HG03066 (cell line): ENCODE data around the gene GARIN5B.
A peak's percentile ranks its signal among the peaks of the same experiment; 100 is the strongest.
"Not testable (repeated sequence)": the region's sequence is repeated elsewhere in the genome, so short reads cannot be mapped to it uniquely, and the experiment has no call there.

Experiments
- ATAC-seq: cut with Tn5 transposase; IDR thresholded peaks from one replicate; pipeline ENCODE4 v1.9.1; 2021; ENCODE audit warnings: low read depth; ENCODE audit not compliant: unreplicated experiment

The GARIN5B gene

DNA sequence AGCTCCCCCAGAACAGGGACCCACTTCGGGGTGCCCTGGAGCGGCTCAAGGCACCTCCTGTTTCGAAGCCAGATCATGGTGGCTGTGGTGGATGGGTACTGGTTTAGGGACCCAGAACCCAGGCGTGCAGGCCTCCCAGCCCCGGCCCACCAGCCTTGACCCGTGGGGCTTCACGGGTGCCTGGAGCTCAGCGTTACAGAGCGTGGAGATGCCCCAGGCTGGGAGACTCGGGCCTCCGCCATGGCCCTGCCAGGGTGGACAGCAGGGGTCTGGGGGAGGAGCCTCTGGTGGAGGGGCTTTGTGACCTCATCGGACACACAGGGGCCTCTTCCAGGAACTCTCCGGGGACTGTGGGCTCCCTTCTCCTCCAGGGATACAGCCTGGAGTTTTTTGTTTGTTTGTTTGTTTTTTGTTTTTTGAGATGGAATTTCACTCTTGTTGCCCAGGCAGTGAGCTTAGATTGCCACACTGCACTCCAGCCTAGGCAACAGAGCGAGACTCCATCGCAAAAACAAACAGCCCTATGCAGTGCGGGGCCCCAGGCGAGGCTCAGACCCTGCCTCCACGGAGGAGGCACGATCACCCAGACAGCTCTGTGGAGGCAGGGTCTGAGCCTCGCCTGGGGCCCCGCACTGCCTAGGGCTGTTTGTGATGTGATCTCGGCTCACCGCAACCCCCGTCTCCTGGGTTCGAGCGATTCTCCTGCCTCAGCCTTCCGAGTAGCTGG, at the start of gene GARIN5B:
TSS of gene GARIN5B (minus strand) at position 271 of the 727 bp plus-strand sequence. CDS start at position 77, 194 bp downstream.
- ATAC-seq: no peak

DNA sequence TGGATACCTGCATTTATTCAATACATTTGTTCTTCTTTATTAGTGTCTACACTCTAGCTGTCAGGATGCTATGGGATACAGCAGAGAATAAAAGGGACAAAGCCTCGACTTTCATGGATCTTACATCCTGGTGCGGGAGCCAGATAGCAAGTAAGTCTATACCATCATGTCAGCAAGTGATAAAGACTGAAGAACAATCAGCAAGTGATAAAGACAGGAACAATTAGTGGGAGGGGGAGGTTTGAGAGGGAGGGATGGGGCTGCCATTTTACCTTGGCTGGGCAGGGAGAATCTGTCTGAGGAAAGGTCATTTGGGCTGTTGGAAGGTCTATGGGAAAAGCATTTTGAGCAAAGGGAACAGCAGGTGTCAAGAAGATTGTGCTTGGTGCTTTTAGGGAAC, 47.1 kb upstream of the GARIN5B start:
- no peak for ATAC-seq

DNA sequence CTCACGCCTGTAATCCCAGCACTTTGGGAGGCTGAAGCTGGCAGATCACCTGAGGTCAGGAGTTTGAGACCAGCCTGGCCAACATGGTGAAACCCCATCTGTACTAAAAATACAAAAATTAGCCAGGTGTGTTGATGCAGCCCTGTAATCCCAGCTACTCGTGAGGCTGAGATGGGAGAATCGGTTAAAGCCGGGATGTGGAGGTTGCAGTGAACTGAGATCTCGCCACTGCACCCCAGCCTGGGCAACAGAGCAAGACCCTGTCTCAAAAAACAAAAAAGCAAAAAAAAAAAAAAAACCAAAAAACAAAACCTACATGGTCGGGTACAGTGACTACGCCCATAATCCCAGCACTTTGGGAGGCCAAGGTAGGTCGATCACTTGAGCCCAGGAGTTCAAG, 46.1 kb upstream of the GARIN5B start:
- ATAC-seq: not testable (repeated sequence)

DNA sequence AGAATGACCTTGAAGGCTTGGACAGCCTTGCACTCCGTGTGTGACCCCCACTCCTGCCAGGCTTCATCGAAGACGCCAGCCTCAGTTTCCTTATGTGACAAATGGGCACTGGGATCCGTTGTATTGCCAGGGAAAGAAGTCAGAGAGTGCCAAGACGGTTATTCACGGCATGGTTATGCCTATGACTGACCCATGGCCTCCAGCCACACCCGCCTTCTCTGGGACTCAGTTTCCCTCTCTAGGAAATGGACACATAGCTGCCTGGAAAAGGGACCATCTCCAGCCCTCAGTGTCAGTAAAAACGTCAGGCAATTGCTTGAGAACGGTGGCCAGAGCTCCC, 45.4 kb upstream of the GARIN5B start:
- ATAC-seq: no peak

DNA sequence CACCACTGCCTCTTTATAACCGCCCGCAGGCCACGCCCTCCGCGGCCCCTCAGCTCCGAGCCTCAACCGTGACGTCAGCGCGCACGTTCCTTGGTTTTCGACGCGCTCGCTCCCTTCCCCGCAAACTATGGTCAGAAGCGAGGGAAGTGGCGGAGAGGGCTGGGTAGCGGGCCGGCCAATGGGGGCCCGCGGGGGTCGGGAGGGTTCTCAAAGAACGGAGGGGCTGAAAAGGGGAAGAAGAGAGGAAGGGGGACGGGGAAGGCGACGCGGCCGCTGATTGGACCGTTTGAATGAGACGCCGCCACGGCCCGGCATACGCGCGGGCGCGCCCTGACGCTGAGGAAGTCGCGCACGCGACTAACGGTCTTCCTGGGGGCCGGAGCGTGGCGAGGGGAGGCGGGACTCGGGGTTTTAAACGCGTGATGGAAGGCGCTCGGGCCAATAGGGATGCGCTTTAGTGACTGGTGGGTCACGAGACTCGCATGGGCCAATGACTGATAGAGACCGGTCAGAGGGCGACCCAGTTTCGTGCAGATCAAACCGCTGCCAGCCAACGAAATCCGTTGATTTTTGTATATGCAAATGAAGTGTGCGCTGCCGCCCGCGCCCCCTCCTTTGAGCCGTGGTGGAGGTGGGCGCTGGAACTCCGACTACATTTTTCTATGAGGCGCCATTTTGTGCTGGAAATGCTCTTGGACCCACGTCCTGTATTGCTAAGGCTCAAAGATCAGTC, 44.9 kb upstream of the GARIN5B start:
- ATAC-seq: peak; percentile 84

DNA sequence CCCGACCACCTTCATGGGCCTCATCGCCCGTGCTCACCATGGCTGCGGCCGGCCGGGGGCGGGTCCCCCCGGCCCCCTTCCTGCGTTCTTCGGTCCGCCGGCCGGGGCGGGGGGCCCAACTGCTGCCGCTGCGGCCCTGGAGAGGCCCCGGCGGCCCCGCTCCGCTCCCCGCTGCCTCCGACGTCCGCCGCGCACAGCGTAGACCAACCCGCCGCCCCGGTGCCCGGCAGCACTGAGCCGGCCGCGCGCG, 44.4 kb upstream of the GARIN5B start, which contains the start of gene UBE2S:
TSS of gene UBE2S (minus strand) at position 239 of the 250 bp plus-strand sequence. CDS start at position 40, 199 bp downstream.
- ATAC-seq: not testable (repeated sequence)

DNA sequence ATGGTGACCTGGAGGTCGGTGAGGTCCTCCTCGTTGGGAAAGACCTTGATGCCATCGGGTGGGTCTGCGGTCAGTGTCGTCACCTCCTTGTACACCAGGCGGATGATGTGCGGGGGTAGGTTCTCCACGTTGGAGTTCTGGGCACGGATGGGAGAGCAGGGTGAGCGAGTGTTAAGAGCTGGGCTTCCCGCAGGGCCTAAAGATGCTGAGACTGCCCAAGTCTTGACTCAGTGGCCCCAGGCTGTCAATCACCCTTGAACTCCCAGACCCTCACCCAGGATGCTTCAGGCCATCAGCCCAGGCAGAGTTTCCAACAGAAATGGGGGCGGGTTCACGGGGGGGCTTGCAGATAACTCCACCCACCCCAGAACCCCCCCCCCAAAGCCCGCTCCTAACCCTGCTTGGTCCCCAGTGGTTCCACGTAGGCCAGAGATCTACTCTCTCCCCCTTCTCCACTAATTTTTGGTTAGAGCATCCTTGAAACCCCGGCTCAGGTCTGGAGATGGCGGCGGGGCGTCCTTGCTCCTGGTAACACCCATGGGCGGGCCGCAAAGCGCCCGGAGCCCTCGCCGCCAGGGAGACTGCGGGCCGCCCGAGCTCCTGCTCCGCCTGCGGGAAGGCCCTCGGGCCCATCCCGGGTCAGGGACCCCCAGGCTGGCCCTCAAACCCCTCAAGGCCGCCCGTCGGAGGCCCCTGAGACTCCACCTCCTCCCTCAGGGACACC, 43.9 kb upstream of the GARIN5B start:
- ATAC-seq: no peak

DNA sequence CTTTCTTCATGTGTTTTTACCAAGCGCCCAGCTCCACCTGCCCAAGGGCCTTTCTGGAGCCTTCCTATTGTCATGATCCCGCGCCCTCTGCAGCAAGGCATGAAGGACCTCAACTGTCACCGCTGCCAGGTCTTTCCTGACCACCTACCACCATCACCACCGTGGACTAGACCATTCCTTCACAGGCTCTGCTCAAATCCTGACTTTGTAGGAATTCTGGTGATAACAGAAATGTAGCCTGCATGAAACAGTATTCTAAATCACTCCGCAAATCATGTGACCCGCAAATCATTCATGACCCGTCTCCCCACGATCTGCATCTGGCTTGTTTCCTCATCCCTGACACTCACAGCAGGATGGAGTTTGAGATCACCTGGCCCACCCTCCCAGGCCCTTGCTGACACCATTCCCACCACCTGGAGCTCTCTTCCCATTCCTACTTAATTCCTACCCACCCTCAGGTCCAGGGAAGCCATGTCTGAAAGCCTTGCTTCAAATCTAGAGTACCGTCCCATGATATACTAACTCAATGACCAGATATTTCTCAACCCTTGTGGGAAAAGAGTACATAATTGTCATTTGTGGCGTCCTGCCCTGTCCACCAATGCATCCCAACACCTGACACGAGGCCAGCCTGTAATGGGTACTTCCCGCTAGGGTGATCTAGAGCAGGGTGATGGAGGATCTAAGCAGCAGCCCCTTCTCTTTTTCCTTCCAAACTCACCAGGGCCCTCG, 43.2 kb upstream of the GARIN5B start:
- ATAC-seq: no peak

DNA sequence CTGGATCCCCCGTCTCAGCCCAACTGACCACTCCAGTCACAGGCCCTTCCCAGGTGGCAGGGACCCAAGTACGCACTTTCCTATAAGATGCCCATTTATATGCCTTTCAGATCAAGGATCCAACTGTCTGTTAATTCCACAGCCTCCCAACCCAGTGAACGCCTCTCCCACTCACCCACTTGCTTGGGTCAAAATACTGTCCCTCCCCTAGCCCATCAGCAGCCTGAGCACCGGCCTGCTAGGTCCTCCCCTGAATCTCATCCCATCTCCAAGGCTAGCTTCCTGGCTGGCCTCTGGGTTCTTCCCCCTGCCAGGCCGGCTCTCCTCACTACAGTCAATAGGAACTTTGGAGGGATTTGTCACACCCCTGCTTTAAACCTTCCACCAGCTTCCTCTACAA, 42.6 kb upstream of the GARIN5B start:
- no peak for ATAC-seq

DNA sequence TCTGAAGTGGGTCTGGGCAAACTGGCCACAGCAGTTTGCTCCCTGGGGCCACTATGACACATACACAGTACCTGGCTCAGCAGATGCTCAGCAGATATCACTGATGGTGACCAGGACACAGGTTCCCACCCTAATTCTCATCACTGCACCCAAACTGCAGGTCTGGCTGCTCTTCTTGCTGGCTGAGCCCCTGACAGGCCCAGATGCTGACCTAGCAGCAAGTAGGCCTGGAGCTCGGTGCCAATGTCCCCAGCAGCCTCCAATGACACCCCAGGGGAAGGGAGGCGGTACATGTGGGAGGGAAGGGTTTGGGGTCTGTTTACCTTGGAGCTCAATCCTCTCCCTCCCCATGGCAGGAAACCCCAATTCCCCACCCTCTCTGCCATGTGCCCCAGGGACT, 39.4 kb upstream of the GARIN5B start:
- no peak for ATAC-seq

DNA sequence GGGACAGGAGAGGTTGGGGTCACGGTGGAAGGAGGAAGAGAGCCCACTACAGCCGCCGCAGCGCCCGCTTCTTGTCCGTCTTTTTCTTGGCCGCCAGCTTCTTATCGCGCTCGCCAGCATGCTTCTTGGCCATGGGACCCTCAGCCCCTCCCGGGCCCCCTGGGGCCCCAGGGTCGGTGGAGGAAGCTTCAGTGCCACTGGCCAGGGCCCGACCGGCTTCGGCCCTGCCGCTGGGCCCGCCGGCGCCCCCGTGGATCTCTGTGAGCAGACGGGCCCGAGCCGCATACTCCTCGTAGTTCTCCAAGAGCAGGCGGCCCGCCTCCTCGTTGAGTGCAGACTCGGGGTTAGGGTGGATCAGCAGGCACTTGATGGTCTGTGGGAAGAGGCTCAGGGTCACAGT, 38.3 kb upstream of the GARIN5B start:
- not testable (repeated sequence) for ATAC-seq

DNA sequence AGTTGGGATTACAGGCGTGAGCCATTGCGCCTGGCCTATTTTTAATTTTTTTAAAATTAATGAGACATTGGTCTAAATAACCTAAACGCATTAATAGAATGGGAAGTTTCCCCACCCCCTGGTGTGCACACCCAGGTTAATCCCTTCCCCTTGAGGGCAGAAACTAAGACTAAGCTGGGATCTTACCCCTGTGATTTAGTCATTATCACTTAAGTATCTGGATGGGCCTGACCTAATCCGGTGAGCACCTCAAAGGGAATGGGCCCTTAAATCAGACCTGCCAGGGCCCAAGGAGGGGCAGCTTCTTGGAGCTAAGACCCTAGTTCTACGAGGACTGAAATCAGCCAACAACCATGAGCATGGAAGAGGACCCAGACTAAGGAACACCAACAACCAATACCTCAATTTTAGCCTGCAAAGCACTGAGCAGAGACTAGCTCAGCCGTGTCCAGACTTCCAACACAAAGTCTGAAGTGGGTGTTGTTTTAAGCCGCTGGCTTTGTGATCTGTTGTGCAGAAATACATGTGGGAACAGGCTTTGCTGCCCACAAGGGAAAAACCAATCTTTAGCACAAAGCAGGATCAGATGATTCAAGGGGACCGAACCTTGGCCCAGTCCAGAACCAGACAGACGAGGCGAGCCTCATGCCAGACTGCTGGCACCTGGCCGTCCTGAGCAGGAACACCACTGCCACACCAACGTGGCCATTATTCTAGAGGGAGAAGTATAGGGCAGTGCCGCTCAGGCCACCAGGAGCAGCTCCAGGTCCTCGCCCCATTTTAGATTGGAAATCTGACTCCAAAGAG, 37.4 kb upstream of the GARIN5B start:
- ATAC-seq: no peak

DNA sequence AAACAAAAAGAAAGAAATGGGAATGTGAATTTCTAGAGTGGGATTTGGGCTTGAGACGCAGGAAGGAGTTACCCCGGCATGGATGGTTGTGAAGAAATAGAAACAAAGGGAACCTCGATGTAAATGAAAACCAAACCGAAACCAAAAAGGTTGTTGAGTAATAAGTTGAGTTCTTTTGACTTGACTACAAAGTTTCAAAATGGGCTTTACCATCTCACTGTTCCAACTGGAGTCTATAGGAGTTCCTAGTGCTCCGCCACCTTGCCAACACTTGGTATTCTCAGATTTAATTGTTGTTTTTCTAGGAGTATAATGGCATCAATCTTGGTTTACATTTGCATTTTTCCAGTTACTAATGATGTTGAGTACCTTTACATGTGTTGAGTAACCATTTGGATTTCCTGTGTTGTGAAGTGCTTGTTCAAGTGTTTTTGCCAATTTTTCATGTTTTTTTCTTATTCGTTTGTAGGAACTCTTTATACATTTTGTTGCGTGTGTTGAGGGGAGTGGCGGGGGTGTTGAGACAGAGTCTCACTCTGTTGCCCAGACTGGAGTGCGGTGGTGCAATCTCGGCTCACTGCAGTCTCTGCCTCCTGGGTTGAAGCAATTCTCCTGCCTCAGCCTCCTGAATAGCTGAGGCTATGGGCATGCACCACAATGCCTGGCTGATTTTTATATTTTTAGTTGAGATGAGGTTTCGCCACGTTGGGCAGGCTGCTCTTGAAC, 35.3 kb upstream of the GARIN5B start:
- no peak for ATAC-seq

DNA sequence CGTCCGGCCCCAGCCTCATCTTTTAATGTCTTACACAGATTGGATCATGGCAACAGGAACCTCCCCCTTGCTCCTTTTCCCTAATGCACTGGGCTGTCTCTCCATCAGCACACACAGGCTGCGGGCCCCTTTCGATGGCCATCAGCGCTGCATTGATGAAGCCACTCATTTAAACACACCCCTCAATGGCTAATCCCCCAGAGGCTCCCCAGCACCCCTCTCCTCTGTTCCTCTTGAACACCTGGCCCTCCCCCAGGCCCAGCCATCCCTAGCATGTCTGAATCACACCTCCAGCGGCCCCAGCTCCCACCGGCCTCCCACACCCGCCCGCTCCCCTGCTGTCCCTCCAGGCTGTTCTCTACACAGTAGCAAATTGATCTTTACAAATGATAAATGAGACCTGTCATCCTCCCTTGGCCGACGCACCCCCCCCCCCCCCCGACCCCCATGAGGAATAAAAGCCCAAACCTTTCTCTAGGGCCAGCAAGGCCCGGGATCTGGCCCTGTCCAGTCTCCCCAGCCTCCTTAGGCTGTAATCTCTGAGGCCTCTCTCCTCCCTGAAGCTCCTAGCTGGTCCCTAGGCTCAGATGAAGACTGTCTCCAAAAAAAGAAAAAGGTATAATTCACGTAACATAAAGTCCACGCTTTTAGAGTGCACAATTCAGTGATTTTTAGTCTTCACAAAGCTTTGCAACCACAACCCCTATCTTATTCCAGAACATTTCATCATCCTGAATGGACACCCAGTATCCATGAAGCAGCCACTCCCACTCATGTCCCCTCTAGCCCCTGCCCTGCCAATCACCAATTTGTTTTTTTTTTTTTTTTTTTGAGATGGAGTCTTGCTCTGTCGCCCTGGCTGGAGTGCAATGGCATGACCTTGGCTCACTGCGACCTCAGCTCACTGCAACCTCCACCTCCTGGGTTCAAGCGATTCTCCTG, 30.0 kb upstream of the GARIN5B start:
- no peak for ATAC-seq

DNA sequence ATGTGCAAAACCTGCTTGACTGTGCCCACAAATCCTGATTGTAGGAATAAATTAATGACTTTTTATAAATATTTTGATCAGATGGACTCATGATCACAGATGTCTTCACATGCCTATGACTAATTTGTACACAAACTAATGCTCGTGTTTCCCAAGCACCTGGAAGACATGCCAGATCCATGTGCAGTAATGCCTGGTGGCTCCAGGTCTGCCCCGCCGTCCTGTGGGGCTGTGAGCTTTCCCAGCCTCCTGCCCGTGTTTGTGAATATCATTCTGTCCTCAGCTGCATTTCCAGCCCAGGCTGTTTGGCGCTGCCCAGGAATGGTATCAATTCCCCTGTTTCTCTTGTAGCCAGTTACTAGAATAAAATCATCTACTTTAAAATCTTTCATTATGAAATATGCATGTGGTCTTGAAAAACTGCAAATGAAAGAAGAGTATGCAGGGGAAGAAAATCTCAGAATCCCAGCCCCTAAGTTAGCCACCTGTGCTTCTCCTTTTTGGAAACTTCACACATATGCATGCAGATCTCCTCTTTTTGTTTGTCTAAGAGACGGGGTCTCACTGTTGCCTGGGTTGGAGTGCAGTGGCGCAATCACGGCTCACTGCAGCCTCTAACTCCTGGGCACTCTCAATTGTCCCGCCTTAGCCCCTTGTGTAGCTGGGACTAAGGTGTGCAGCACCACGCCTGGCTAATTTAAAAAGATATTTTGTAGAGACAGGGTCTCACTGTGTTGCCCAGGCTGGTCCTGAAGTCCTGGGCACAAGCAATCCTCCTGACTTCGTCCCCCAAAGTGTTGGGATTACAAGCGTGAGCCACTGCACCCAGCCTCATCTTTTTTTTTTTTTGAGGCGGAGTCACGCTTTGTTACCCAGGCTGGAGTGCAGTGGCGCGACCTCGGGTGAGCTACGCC, 28.9 kb upstream of the GARIN5B start:
- ATAC-seq: no peak

DNA sequence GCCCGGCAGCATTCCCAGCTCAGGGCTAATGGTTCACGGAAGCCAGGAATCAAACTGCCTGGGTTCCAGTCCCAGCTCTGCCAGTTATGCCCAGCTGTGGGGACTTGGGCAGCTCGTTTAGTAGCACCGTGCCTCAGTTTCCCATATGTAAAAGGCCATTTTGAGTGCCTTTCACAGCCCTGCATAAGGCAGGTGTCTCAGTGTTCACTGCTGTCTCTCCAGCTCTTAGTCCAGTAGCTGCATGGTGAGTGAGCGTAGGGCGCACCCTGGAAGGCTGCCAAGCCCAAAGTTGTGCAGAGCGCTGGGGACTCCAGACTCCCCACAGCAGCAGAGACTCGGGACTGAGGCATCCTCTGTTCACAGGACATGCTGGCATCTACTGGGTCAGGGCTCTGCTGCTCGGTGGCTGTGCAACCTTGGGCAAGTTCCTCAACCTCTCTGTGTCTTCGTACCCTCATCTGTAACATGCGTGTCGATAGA, 28.2 kb upstream of the GARIN5B start:
- no peak for ATAC-seq

DNA sequence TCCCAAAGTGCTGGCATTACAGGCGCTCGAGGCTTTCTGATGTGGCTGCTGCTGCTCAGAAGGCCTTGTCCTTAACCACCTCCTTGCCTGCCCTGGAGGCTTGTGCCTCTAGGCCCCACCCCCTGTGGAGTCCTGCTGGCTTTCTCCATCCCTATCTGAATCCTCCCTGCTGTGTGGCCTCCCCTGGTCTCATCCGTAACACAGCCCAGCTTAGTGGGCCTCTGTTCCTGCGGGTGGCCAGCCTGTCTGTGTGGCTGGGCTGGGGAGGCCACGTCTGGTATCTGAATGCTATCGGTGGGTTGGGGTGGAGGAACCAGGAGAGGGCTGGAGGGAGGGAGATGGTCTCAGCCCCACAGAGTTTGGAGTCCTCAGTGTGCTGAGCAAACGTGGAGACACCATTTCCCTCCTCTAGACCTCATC, 27.4 kb upstream of the GARIN5B start:
- ATAC-seq: no peak
